GM23338 (cell line): ENCODE results near the gene RTCA. TPM values are rescaled to one million over a fixed set of nuclear protein-coding genes. Genes with fewer than 3 reads are reported as not detected.

Experiments
- ATAC-seq: fragments of 200-7000 bp; cut with Tn5 transposase; 3 replicates; pipeline ENCODE4 v1.9.1; 2020
- DNase-seq: peaks from one replicate; pipeline ENCODE4 v3.0.0-alpha.2; 2015; ENCODE audit warnings: low spot score
- H2AFZ ChIP-seq: fragments of 200-600 bp; sonication (generic); 2 replicates; pipeline ENCODE4 v1.8.0; 2016; ENCODE audit warnings: antibody characterized with exemption, mild to moderate bottlenecking, moderate library complexity
- H3F3A ChIP-seq: fragments of 200-600 bp; sonication (generic); replicated peaks from 2 replicates; pipeline ENCODE4 v1.8.0; 2017; ENCODE audit warnings: antibody characterized with exemption, mixed run types, low read depth
- H3K27ac ChIP-seq: fragments of 200-600 bp; sonication (generic); 2 replicates; pipeline ENCODE4 v1.6.1; 2016; ENCODE audit warnings: low read depth
- H3K27me3 ChIP-seq: fragments of 200-600 bp; sonication (generic); 2 replicates; pipeline ENCODE4 v1.8.0; 2016; ENCODE audit warnings: mild to moderate bottlenecking, mixed run types, moderate library complexity; ENCODE audit not compliant: insufficient read depth
- H3K36me3 ChIP-seq: fragments of 200-600 bp; sonication (generic); 2 replicates; pipeline ENCODE4 v1.8.0; 2016; ENCODE audit warnings: mild to moderate bottlenecking; ENCODE audit not compliant: insufficient read depth
- H3K4me1 ChIP-seq: fragments of 200-600 bp; sonication (generic); 2 replicates; pipeline ENCODE4 v1.8.0; 2016; ENCODE audit warnings: mild to moderate bottlenecking, moderate library complexity; ENCODE audit not compliant: insufficient read depth
- H3K4me2 ChIP-seq: fragments of 200-600 bp; sonication (generic); 2 replicates; pipeline ENCODE4 v1.7.1; 2017; ENCODE audit warnings: mixed run types
- H3K4me3 ChIP-seq: fragments of 200-600 bp; sonication (generic); 2 replicates; pipeline ENCODE4 v1.6.1; 2016; ENCODE audit warnings: mixed run types
- H3K79me2 ChIP-seq: fragments of 200-600 bp; sonication (generic); replicated peaks from 2 replicates; pipeline ENCODE4 v1.8.0; 2017; ENCODE audit warnings: mild to moderate bottlenecking; ENCODE audit not compliant: insufficient read depth
- H3K9me2 ChIP-seq: fragments of 200-600 bp; sonication (generic); 2 replicates; pipeline ENCODE4 v1.8.0; 2017; ENCODE audit not compliant: insufficient read depth
- H4K20me1 ChIP-seq: fragments of 200-600 bp; sonication (generic); replicated peaks from 2 replicates; pipeline ENCODE4 v1.8.0; 2017; ENCODE audit warnings: mild to moderate bottlenecking; ENCODE audit not compliant: insufficient read depth
- H3K27ac Mint-ChIP-seq: 2 replicates; pipeline ENCODE4 v1.8.0; 2020; ENCODE audit warnings: inconsistent platforms, mild to moderate bottlenecking, moderate library complexity, mixed read lengths
- H3K27me3 Mint-ChIP-seq: 3 replicates; pipeline ENCODE4 v1.8.0; 2022; ENCODE audit warnings: low read depth, mild to moderate bottlenecking, moderate library complexity, mixed read lengths, inconsistent platforms; ENCODE audit not compliant: insufficient read depth, poor library complexity
- H3K36me3 Mint-ChIP-seq: 3 replicates; pipeline ENCODE4 v1.8.0; 2021; ENCODE audit warnings: low read depth, mild to moderate bottlenecking, inconsistent platforms, moderate library complexity, mixed read lengths
- H3K4me1 Mint-ChIP-seq: 3 replicates; pipeline ENCODE4 v1.8.0; 2020; ENCODE audit warnings: mild to moderate bottlenecking, inconsistent platforms, mixed read lengths
- H3K4me3 Mint-ChIP-seq: 3 replicates; pipeline ENCODE4 v1.8.0; 2021; ENCODE audit warnings: moderate library complexity, mild to moderate bottlenecking, inconsistent platforms, mixed read lengths
- H3K9me3 Mint-ChIP-seq: 3 replicates; pipeline ENCODE4 v1.8.0; 2020; ENCODE audit warnings: moderate library complexity, mild to moderate bottlenecking, inconsistent platforms, mixed read lengths
- CREB1 ChIP-seq: fragments of 250-450 bp; sonication (Bioruptor Pico); IDR thresholded peaks from 2 replicates; pipeline ENCODE4 v1.5.0; 2020; ENCODE audit warnings: low read depth, mild to moderate bottlenecking, moderate library complexity
- CTCF ChIP-seq, 2 experiments: fragments of 200-600 bp in 1 of 2; sonication (generic) in 1 of 2; conservative IDR thresholded peaks; 2 replicates each; pipeline versions ENCODE4 v1.5.1 to v1.6.1; 2016 to 2017; ENCODE audit warnings: antibody characterized with exemption in 2 of 2, low read depth in 2 of 2, mild to moderate bottlenecking in 2 of 2, moderate library complexity in 1 of 2
- EZH2 ChIP-seq: fragments of 200-600 bp; sonication (generic); IDR thresholded peaks from one replicate; pipeline ENCODE4 v1.8.0; 2017; ENCODE audit warnings: antibody characterized with exemption, mild to moderate bottlenecking, low read depth; ENCODE audit not compliant: unreplicated experiment
- EZH2phosphoT487 ChIP-seq: fragments of 200-600 bp; sonication (generic); IDR thresholded peaks from one replicate; pipeline ENCODE4 v1.8.1; 2018; ENCODE audit warnings: antibody characterized with exemption; ENCODE audit not compliant: unreplicated experiment
- JUNB ChIP-seq: IDR thresholded peaks from one replicate; pipeline ENCODE4 v1.6.1; 2016; ENCODE audit warnings: antibody characterized with exemption; ENCODE audit not compliant: unreplicated experiment
- NANOG ChIP-seq: IDR thresholded peaks from 2 replicates; pipeline ENCODE4 v1.6.1; 2016; ENCODE audit warnings: antibody characterized with exemption, borderline replicate concordance
- POLR2AphosphoS5 ChIP-seq: IDR thresholded peaks from 2 replicates; pipeline ENCODE4 v1.6.1; 2016; ENCODE audit warnings: antibody characterized with exemption, low read depth
- REST ChIP-seq: IDR thresholded peaks from one replicate; pipeline ENCODE4 v1.6.1; 2018; ENCODE audit warnings: antibody characterized with exemption; ENCODE audit not compliant: unreplicated experiment
- STAT1 ChIP-seq: IDR thresholded peaks from one replicate; pipeline ENCODE4 v1.6.1; 2016; ENCODE audit warnings: antibody characterized with exemption; ENCODE audit not compliant: unreplicated experiment
- ZNF114 ChIP-seq: fragments of 250-450 bp; sonication (Bioruptor Pico); IDR thresholded peaks from 2 replicates; pipeline ENCODE4 v1.5.0; 2020; ENCODE audit warnings: mild to moderate bottlenecking, moderate library complexity
- ZNF331 ChIP-seq: fragments of 250-450 bp; sonication (Bioruptor Pico); IDR thresholded peaks from 2 replicates; pipeline ENCODE4 v1.5.0; 2020; ENCODE audit warnings: low read depth, mild to moderate bottlenecking, moderate library complexity
- polyA plus RNA-seq: library from polyadenylated mRNA; unstranded; fragments of >200 nt; fragmentation: Nextera tagmentation; extraction: Ambion mirVana; gene quantifications from 2 replicates; pipeline ENCODE4 v1.2.1, GENCODE V29; 2016
- total RNA-seq: library from RNA; depleted of rRNA; stranded (reverse); fragments of >200 nt; shearing (Covaris generic); gene quantifications from 2 replicates; pipeline ENCODE4 v1.2.3, GENCODE V29; 2014

Gene RTCA
- total and polyA plus RNA-seq, 2 experiments from 2014 or later: 36.6 TPM

GRCh38 chr1:100250264-100250663 lies 15.8 kb upstream of the RTCA start:
- Histone ChIP-seq H3K4me1 (peaks cover 16% of the 10 kb centered on the region), H3K9me2 (no peaks in the 10 kb centered on the region), H3K79me2 (peaks cover 41% of the 10 kb centered on the region), H3F3A (no peaks in the 10 kb centered on the region), H3K4me3 (peak overlapping the region; percentile 75), H2AFZ (peak overlapping the region; percentile 4; the same call in 1 of the 2 replicates), H3K36me3 (no peaks in the 10 kb centered on the region), H3K4me2 (peak overlapping the region; percentile 50), H3K27me3 (no peaks in the 10 kb centered on the region), H3K27ac (no peak overlapping the region), H4K20me1 (0 out of 2 replicates have a peak, but pooled peaks cover 3% of the 10 kb centered on the region)
- ATAC-seq: no peak
- H3K4me3 Mint-ChIP-seq: no peak overlapping the region
- peaks cover 9% of the 10 kb centered on the region for H3K4me1 Mint-ChIP-seq
- TF ChIP-seq STAT1 (no peak), REST (no peak), ZNF331 (CRISPR knock-in tag) (no peak), EZH2 (no peak), JUNB (no peak), NANOG (no peak), CREB1 (CRISPR knock-in tag) (no peak), EZH2phosphoT487 (no peak), POLR2AphosphoS5 (no peak)
- no peaks in the 10 kb centered on the region for H3K27me3 Mint-ChIP-seq
- DNase-seq: no peak
- no peaks in the 10 kb centered on the region for H3K9me3 Mint-ChIP-seq
- no peaks in the 10 kb centered on the region for H3K36me3 Mint-ChIP-seq
- H3K27ac Mint-ChIP-seq: no peak overlapping the region

- H3K27ac ChIP-seq: no peak overlapping the region
- no peaks in the 10 kb centered on the region for H3K36me3 Mint-ChIP-seq
- TF ChIP-seq CREB1 (CRISPR knock-in tag): no peak
- TF ChIP-seq EZH2: no peak
- no peak for TF ChIP-seq ZNF114 (CRISPR knock-in tag)
- no peak for TF ChIP-seq CTCF (conservative IDR thresholded peaks at IDR 0.05; ENCODE audit: low read depth in 2 of 2)
- TF ChIP-seq POLR2AphosphoS5: no peak
- no peak for TF ChIP-seq NANOG
- TF ChIP-seq REST: no peak
- TF ChIP-seq EZH2phosphoT487: no peak
- TF ChIP-seq JUNB: no peak
Observed at GRCh38 chr1:100250807-100251206, 15.2 kb upstream of the RTCA start.

More at GRCh38 chr1:100250807-100251206, 15.2 kb upstream of the RTCA start:
- H3K4me3 ChIP-seq: no peak overlapping the region
- Mint-ChIP-seq H3K4me3 (no peak overlapping the region), H3K4me1 (peaks cover 9% of the 10 kb centered on the region), H3K27ac (no peak overlapping the region), H3K27me3 (peaks cover 2% of the 10 kb centered on the region), H3K9me3 (no peaks in the 10 kb centered on the region)
- no peak overlapping the region for H2AFZ ChIP-seq
- H3K36me3 ChIP-seq: no peaks in the 10 kb centered on the region
- no peak for DNase-seq
- ATAC-seq: no peak
- H4K20me1 ChIP-seq: 0 out of 2 replicates have a peak, but pooled peaks cover 3% of the 10 kb centered on the region
- H3K9me2 ChIP-seq: no peaks in the 10 kb centered on the region
- H3K79me2 ChIP-seq: peaks cover 36% of the 10 kb centered on the region
- no peaks in the 10 kb centered on the region for H3F3A ChIP-seq
- peaks cover 16% of the 10 kb centered on the region for H3K4me1 ChIP-seq
- no peak overlapping the region for H3K4me2 ChIP-seq
- H3K27me3 ChIP-seq: no peaks in the 10 kb centered on the region
